Progenitor cell of endocrine pancreas (in vitro differentiated cells): Measurements from ENCODE around the gene BCKDK. TPM values are rescaled to one million over a fixed set of nuclear protein-coding genes. Genes with fewer than 3 reads are reported as not detected.
"Not testable (repeated sequence)": the region's sequence is repeated elsewhere in the genome, so short reads cannot be mapped to it uniquely, and the experiment has no call there.

Source experiments
- DNase-seq: peaks from one replicate; pipeline ENCODE4 v3.0.0; 2021; ENCODE audit warnings: low spot score; ENCODE audit not compliant: unreplicated experiment
- H3K27ac Mint-ChIP-seq: 2 replicates; pipeline ENCODE4 v1.8.0; 2021; ENCODE audit warnings: mild to moderate bottlenecking, moderate library complexity, mixed read lengths
- H3K27me3 Mint-ChIP-seq: 2 replicates; pipeline ENCODE4 v1.8.0; 2021; ENCODE audit warnings: mixed read lengths
- H3K36me3 Mint-ChIP-seq: 2 replicates; pipeline ENCODE4 v1.8.0; 2022; ENCODE audit warnings: mixed read lengths; ENCODE audit not compliant: insufficient read depth
- H3K4me1 Mint-ChIP-seq: 2 replicates; pipeline ENCODE4 v1.8.0; 2021; ENCODE audit warnings: low read depth, mixed read lengths
- H3K4me3 Mint-ChIP-seq: 2 replicates; pipeline ENCODE4 v1.8.0; 2021; ENCODE audit warnings: low read depth, mild to moderate bottlenecking, moderate library complexity, mixed read lengths
- H3K9me3 Mint-ChIP-seq: 2 replicates; pipeline ENCODE4 v1.8.0; 2021; ENCODE audit warnings: low read depth, mixed read lengths
- CTCF ChIP-seq: fragments of 200-600 bp; sonication (generic); IDR thresholded peaks from one replicate; pipeline ENCODE4 v1.5.0; 2021; ENCODE audit warnings: antibody characterized with exemption, mild to moderate bottlenecking; ENCODE audit not compliant: unreplicated experiment
- total RNA-seq: library from RNA; stranded (reverse); gene quantifications from 2 replicates; pipeline ENCODE4 v1.2.1, GENCODE V29; 2021

BCKDK gene
- total RNA-seq, 1 donor from 2014 or later, result 41.7 TPM

GRCh38 chr16:31135535-31136286 is 27.5 kb downstream of the BCKDK start, which contains the start of gene PRSS8:
PRSS8 (minus strand) TSS chr16:31135727; CDS start chr16:31135498, 229 bp downstream.
- DNase-seq, result peak; percentile 66
- no peak for TF ChIP-seq CTCF
- peaks cover 47% of the 10 kb centered on the region for H3K4me1 Mint-ChIP-seq

GRCh38 chr16:31136287-31136662 is 28.1 kb downstream of the BCKDK start:
- H3K36me3 Mint-ChIP-seq, result peaks cover 9% of the 10 kb centered on the region
- H3K4me3 Mint-ChIP-seq, result peak overlapping the region; percentile 91
- H3K27me3 Mint-ChIP-seq, result no peaks in the 10 kb centered on the region
- DNase-seq, result no peak
- H3K4me1 Mint-ChIP-seq, result peaks cover 42% of the 10 kb centered on the region
- no peaks in the 10 kb centered on the region for H3K9me3 Mint-ChIP-seq
- no peak for TF ChIP-seq CTCF
- H3K27ac Mint-ChIP-seq, result peak overlapping the region; percentile 10

More at GRCh38 chr16:31135535-31136286, 27.5 kb downstream of the BCKDK start, which contains the start of gene PRSS8:
- peaks cover 12% of the 10 kb centered on the region for H3K36me3 Mint-ChIP-seq
- H3K9me3 Mint-ChIP-seq, result no peaks in the 10 kb centered on the region
- no peaks in the 10 kb centered on the region for H3K27me3 Mint-ChIP-seq
- H3K27ac Mint-ChIP-seq, result peak within 1 kb of the TSS; percentile 98
- H3K4me3 Mint-ChIP-seq, result peak within 1 kb of the TSS; percentile 91

GRCh38 chr16:31136822-31137499 is 28.8 kb downstream of the BCKDK start:
- H3K9me3 Mint-ChIP-seq, H3K4me3 Mint-ChIP-seq, H3K27me3 Mint-ChIP-seq, H3K36me3 Mint-ChIP-seq, H3K27ac Mint-ChIP-seq, DNase-seq: not testable (repeated sequence)
- peaks cover 42% of the 10 kb centered on the region for H3K4me1 Mint-ChIP-seq

GRCh38 chr16:31138621-31139578 is 30.7 kb downstream of the BCKDK start:
- no peak for DNase-seq
- no peak for TF ChIP-seq CTCF
- H3K4me3 Mint-ChIP-seq, result no peak overlapping the region
- no peaks in the 10 kb centered on the region for H3K9me3 Mint-ChIP-seq
- H3K27me3 Mint-ChIP-seq, result peaks cover 5% of the 10 kb centered on the region
- H3K4me1 Mint-ChIP-seq, result peaks cover 31% of the 10 kb centered on the region
- H3K27ac Mint-ChIP-seq, result peak overlapping the region; percentile 87
- peaks cover under 1% of the 10 kb centered on the region for H3K36me3 Mint-ChIP-seq

GRCh38 chr16:31141071-31141469 is 32.9 kb downstream of the BCKDK start:
- H3K36me3 Mint-ChIP-seq, DNase-seq, H3K27ac Mint-ChIP-seq, H3K4me3 Mint-ChIP-seq, H3K9me3 Mint-ChIP-seq: not testable (repeated sequence)
- H3K27me3 Mint-ChIP-seq, result peaks cover 13% of the 10 kb centered on the region
- peaks cover 20% of the 10 kb centered on the region for H3K4me1 Mint-ChIP-seq
